A549 (cell line): ENCODE data around the gene BCL2L1. TPM values are rescaled to one million over a fixed set of nuclear protein-coding genes. Genes with fewer than 3 reads are reported as not detected.
A peak's percentile ranks its signal among the peaks of the same experiment; 100 is the strongest.
"Not testable (repeated sequence)": the region's sequence is repeated elsewhere in the genome, so short reads cannot be mapped to it uniquely, and the experiment has no call there.

Source experiments
- ATAC-seq, 2 experiments: fragments of 200-7000 bp in 1 of 2; fragments of >200 bp in 1 of 2; cut with Nextera tagmentation in 1 of 2; cut with Tn5 transposase in 1 of 2; 3 replicates each; pipeline versions ENCODE4 v1.8.0 to v1.9.1; 2018 to 2020; ENCODE audit warnings: mild to moderate bottlenecking in 1 of 2, moderate library complexity in 1 of 2
- CTCF ChIA-PET: fragments of 300-600 bp; sonication (Branson Sonifier 250); formaldehyde crosslinking; extraction: SDS; loops from one replicate; lab custom pipeline; 2021; ENCODE audit warnings: antibody characterized with exemption, inconsistent platforms; lab: Yijun Ruan, JAX
- POLR2A ChIA-PET: fragments of 350-600 bp; formaldehyde crosslinking; extraction: SDS; loops from one replicate; lab custom pipeline; 2021; ENCODE audit warnings: antibody characterized with exemption, inconsistent platforms; lab: Yijun Ruan, JAX
- DNase-seq, 2 experiments: peaks; one replicate each; pipeline versions ENCODE4 v3.0.0 to v3.0.0-alpha.2; 2011 to 2016; ENCODE audit warnings: low read depth in 1 of 2, low spot score in 1 of 2
- FAIRE-seq: peaks from 2 replicates; lab custom pipeline; 2011; peaks lifted over from hg19 to GRCh38; lab: Jason Lieb, UNC
- H3K27ac ChIP-seq, 2 experiments: fragments of >200 bp; sonication (Bioruptor Twin); formaldehyde crosslinking; 3 replicates each; pipeline ENCODE4 v1.5.1; 2016 to 2017
- H3K4me1 ChIP-seq: fragments of >200 bp; sonication (Bioruptor Twin); formaldehyde crosslinking; 3 replicates; pipeline ENCODE4 v1.6.1; 2016
- H3K4me2 ChIP-seq: fragments of >200 bp; sonication (Bioruptor Twin); formaldehyde crosslinking; 3 replicates; pipeline ENCODE4 v1.6.1; 2016
- H3K4me3 ChIP-seq: fragments of >200 bp; sonication (Bioruptor Twin); formaldehyde crosslinking; 3 replicates; pipeline ENCODE4 v1.5.1; 2016
- H3K9me3 ChIP-seq: fragments of >200 bp; sonication (Bioruptor Twin); formaldehyde crosslinking; 3 replicates; pipeline ENCODE4 v1.6.1; 2016
- CBX2 ChIP-seq: fragments of 200-600 bp; sonication (generic); IDR thresholded peaks from 2 replicates; pipeline ENCODE4 v1.6.1; 2016; ENCODE audit warnings: low read depth, mild to moderate bottlenecking, borderline replicate concordance
- CEBPB ChIP-seq, 2 experiments: fragments of >200 bp in 1 of 2; sonication (Bioruptor Twin) in 1 of 2; formaldehyde crosslinking in 1 of 2; IDR thresholded peaks; 2 replicates each; pipeline ENCODE4 v1.6.1; 2012 to 2016
- CHD2 ChIP-seq: fragments of 150-350 bp; IDR thresholded peaks from 2 replicates; pipeline ENCODE4 v1.6.1; 2014; ENCODE audit warnings: low read length; ENCODE audit not compliant: partially characterized antibody
- CHD4 ChIP-seq: fragments of 200-600 bp; sonication (generic); IDR thresholded peaks from 2 replicates; pipeline ENCODE4 v1.6.1; 2016; ENCODE audit warnings: antibody characterized with exemption, mild to moderate bottlenecking, borderline replicate concordance
- CTCF ChIP-seq: fragments of >200 bp; sonication (Bioruptor Twin); formaldehyde crosslinking; IDR thresholded peaks from 3 replicates; pipeline ENCODE4 v1.5.1; 2016
- FOSB ChIP-seq: fragments of 250-450 bp; sonication (Bioruptor Pico); IDR thresholded peaks from 2 replicates; pipeline ENCODE4 v1.5.0; 2020; ENCODE audit warnings: mild to moderate bottlenecking, moderate library complexity
- FOSL2 ChIP-seq, 2 experiments: fragments of 450-650 bp in 1 of 2; fragments of >200 bp in 1 of 2; sonication (Bioruptor Twin) in 1 of 2; formaldehyde crosslinking; IDR thresholded peaks; 2 replicates each; pipeline versions ENCODE4 v1.5.0 to v1.6.1; 2016 to 2020; ENCODE audit warnings: mild to moderate bottlenecking in 1 of 2, moderate library complexity in 1 of 2
- HDAC2 ChIP-seq: fragments of 200-600 bp; sonication (generic); IDR thresholded peaks from 2 replicates; pipeline ENCODE4 v1.6.1; 2016
- HOXB13 ChIP-seq: fragments of 250-450 bp; sonication (Bioruptor Pico); IDR thresholded peaks from 2 replicates; pipeline ENCODE4 v1.5.0; 2020; ENCODE audit warnings: low read depth, mild to moderate bottlenecking, moderate library complexity
- HOXB5 ChIP-seq: fragments of 250-450 bp; sonication (Bioruptor Pico); IDR thresholded peaks from 2 replicates; pipeline ENCODE4 v1.5.0; 2020; ENCODE audit warnings: mild to moderate bottlenecking, moderate library complexity
- JUN ChIP-seq, 2 experiments: fragments of >200 bp; sonication (Bioruptor Twin); formaldehyde crosslinking; IDR thresholded peaks; 2 replicates in 1 of 2; 3 replicates in 1 of 2; pipeline ENCODE4 v1.6.1; 2016 to 2017
- KDM1A ChIP-seq: fragments of 200-600 bp; sonication (generic); IDR thresholded peaks from 2 replicates; pipeline ENCODE4 v1.6.1; 2016; ENCODE audit warnings: low read depth, mild to moderate bottlenecking
- NPAS2 ChIP-seq: fragments of 250-450 bp; sonication (Bioruptor Pico); IDR thresholded peaks from 2 replicates; pipeline ENCODE4 v1.8.0; 2022; ENCODE audit warnings: mild to moderate bottlenecking, moderate library complexity, borderline replicate concordance
- NR3C1 ChIP-seq: fragments of >200 bp; sonication (Bioruptor Twin); formaldehyde crosslinking; IDR thresholded peaks from 3 replicates; pipeline ENCODE4 v1.6.1; 2017
- PHF8 ChIP-seq: fragments of 200-600 bp; sonication (generic); IDR thresholded peaks from 2 replicates; pipeline ENCODE4 v1.6.1; 2016; ENCODE audit warnings: low read depth, mild to moderate bottlenecking, antibody characterized with exemption, moderate library complexity, borderline replicate concordance
- POLR2A ChIP-seq: IDR thresholded peaks from 2 replicates; pipeline ENCODE4 v1.6.1; 2012; ENCODE audit warnings: mild to moderate bottlenecking, low read length
- RFX5 ChIP-seq: fragments of 450-650 bp; IDR thresholded peaks from 2 replicates; pipeline ENCODE4 v1.7.1; 2014; ENCODE audit warnings: antibody characterized with exemption, mild to moderate bottlenecking, moderate library complexity
- RNF2 ChIP-seq: fragments of 200-600 bp; sonication (generic); IDR thresholded peaks from 2 replicates; pipeline ENCODE4 v1.6.1; 2016; ENCODE audit warnings: low read depth, mild to moderate bottlenecking, antibody characterized with exemption, moderate library complexity, borderline replicate concordance
- SREBF2 ChIP-seq: fragments of 450-650 bp; IDR thresholded peaks from 2 replicates; pipeline ENCODE4 v1.6.1; 2014; ENCODE audit warnings: mild to moderate bottlenecking, moderate library complexity
- ZFP36 ChIP-seq: fragments of 450-650 bp; IDR thresholded peaks from 2 replicates; pipeline ENCODE4 v1.6.1; 2014; ENCODE audit warnings: borderline replicate concordance; ENCODE audit not compliant: partially characterized antibody
- WGBS: methylation state at CpG from one replicate; pipeline ENCODE4 v1.1.6; 2017; ENCODE audit errors: missing lambda C conversion rate; 5-methylcytosine and 5-hydroxymethylcytosine counted together
- polyA plus RNA-seq, 4 experiments: library from polyadenylated mRNA; depleted of rRNA in 3 of 4; stranded (reverse); fragments of >200 nt; fragmentation: RNase III in 1 of 4; extraction: RNeasy Plus Mini Kit Qiagen cat#74134 plus additional on column Dnase treatment in 1 of 4; gene quantifications; 2 replicates in 3 of 4; 3 replicates in 1 of 4; pipeline ENCODE4 v1.2.3, GENCODE V29; 2011 to 2017
- TF ChIP-seq, protein P1 (sequence below): fragments of 200-600 bp; sonication (generic); IDR thresholded peaks from 2 replicates; pipeline ENCODE4 v1.6.1; 2016; ENCODE audit warnings: antibody characterized with exemption, mild to moderate bottlenecking, moderate library complexity
- TF ChIP-seq, protein P2 (sequence below): fragments of >200 bp; sonication (Bioruptor Twin); formaldehyde crosslinking; IDR thresholded peaks from 2 replicates; pipeline ENCODE4 v1.6.1; 2016
- TF ChIP-seq, protein P3 (sequence below): fragments of 450-650 bp; IDR thresholded peaks from 2 replicates; pipeline ENCODE4 v1.6.1; 2014; ENCODE audit warnings: antibody characterized with exemption

BCL2L1 gene
- polyA plus RNA-seq, 2 of the 4 experiments (the other 2 are of a cell fraction) = 154 to 178 TPM

GRCh38 chr20:31653561-31653960 lies 69.1 kb downstream of the BCL2L1 start:
- Histone ChIP-seq H3K4me2 (no peak overlapping the region), H3K27ac (no peak overlapping the region), H3K4me3 (no peak overlapping the region), H3K4me1 (0 out of 3 replicates have a peak, but pooled peaks cover 5% of the 10 kb centered on the region), H3K9me3 (no peaks in the 10 kb centered on the region)
- ChIA-PET POLR2A (no interaction called here), CTCF (interaction anchor here (1.1 to 16.4 kb wide), 7 partner anchors 9 to 95 kb away, joined by 4 to 489 read pairs (median 7); partner anchors contain the start of gene BCL2L1)
- DNase-seq (no peak), ATAC-seq (peak; percentile 25 to 62; a peak in 4 of 6 replicates), FAIRE-seq (no peak)
- TF ChIP-seq, protein P1, sequence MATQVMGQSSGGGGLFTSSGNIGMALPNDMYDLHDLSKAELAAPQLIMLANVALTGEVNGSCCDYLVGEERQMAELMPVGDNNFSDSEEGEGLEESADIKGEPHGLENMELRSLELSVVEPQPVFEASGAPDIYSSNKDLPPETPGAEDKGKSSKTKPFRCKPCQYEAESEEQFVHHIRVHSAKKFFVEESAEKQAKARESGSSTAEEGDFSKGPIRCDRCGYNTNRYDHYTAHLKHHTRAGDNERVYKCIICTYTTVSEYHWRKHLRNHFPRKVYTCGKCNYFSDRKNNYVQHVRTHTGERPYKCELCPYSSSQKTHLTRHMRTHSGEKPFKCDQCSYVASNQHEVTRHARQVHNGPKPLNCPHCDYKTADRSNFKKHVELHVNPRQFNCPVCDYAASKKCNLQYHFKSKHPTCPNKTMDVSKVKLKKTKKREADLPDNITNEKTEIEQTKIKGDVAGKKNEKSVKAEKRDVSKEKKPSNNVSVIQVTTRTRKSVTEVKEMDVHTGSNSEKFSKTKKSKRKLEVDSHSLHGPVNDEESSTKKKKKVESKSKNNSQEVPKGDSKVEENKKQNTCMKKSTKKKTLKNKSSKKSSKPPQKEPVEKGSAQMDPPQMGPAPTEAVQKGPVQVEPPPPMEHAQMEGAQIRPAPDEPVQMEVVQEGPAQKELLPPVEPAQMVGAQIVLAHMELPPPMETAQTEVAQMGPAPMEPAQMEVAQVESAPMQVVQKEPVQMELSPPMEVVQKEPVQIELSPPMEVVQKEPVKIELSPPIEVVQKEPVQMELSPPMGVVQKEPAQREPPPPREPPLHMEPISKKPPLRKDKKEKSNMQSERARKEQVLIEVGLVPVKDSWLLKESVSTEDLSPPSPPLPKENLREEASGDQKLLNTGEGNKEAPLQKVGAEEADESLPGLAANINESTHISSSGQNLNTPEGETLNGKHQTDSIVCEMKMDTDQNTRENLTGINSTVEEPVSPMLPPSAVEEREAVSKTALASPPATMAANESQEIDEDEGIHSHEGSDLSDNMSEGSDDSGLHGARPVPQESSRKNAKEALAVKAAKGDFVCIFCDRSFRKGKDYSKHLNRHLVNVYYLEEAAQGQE = no peak
- TF ChIP-seq CEBPB (IDR thresholded peaks at IDR 0.05) = no peak
- no peak for TF ChIP-seq FOSL2 (IDR thresholded peaks at IDR 0.05)
- no peak for TF ChIP-seq FOSL2 (CRISPR knock-in tag; IDR thresholded peaks at IDR 0.05)
- 65% methylated on average over 5 of the region's 5 CpGs for WGBS

DNA sequence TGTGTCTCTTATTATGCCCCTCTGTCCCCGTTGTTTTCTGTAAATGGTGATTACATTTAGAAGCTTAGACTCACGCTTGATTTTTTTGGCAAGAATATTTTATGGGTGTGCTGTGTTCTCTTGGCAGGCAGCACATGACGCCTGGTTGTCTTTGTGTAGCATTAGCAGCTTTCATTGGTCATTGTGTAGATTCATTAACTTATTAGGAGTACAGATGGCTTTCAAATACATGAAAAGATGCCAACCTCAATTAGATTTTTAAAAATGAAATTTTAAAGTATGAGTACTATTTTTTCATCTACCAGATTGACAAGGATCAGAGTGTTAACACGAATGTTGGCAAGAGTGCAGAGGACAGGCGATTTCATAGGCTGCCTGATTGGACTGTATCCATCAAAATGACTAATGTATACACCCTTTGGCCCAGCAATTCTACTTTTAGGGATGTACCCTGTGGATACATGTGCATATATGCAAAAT lies 69.7 kb downstream of the BCL2L1 start:
- WGBS = 47% methylated on average over 5 of the region's 5 CpGs
- CTCF ChIA-PET = interaction anchor here (1.2 to 16.4 kb wide), 5 partner anchors 8 to 66 kb away, joined by 5 to 489 read pairs (median 54); partner anchors contain the start of gene BCL2L1
- H3K27ac ChIP-seq = no peak overlapping the region
- no peak overlapping the region for H3K4me2 ChIP-seq
- H3K4me1 ChIP-seq = 0 out of 3 replicates have a peak, but pooled peaks cover 5% of the 10 kb centered on the region
- DNase-seq (no peak), FAIRE-seq (no peak), ATAC-seq (peak; percentile 29 to 64; a peak in 5 of 6 replicates)
- H3K9me3 ChIP-seq = no peaks in the 10 kb centered on the region
- no peak overlapping the region for H3K4me3 ChIP-seq
- POLR2A ChIA-PET = no interaction called here
- TF ChIP-seq KDM1A = no peak
- TF ChIP-seq RFX5 = no peak
- no peak for TF ChIP-seq CBX2
- no peak for TF ChIP-seq POLR2A
- no peak for TF ChIP-seq SREBF2
- TF ChIP-seq CHD4 = no peak
- no peak for TF ChIP-seq FOSB (CRISPR knock-in tag)
- no peak for TF ChIP-seq PHF8
- no peak for TF ChIP-seq FOSL2 (IDR thresholded peaks at IDR 0.05)
- no peak for TF ChIP-seq FOSL2 (CRISPR knock-in tag; IDR thresholded peaks at IDR 0.05)

- 78% methylated on average over 3 of the region's 3 CpGs for WGBS
- H3K4me1 ChIP-seq, H3K4me3 ChIP-seq, H3K9me3 ChIP-seq, H3K4me2 ChIP-seq, ATAC-seq, H3K27ac ChIP-seq, POLR2A ChIA-PET, DNase-seq, FAIRE-seq: not testable (repeated sequence)
- CTCF ChIA-PET = interaction anchor here (0.7 to 11.8 kb wide), 6 partner anchors 13 to 75 kb away, joined by 4 to 68 read pairs (median 22); partner anchors contain the start of gene BCL2L1
These were observed 74.6 kb downstream of the BCL2L1 start for GRCh38 chr20:31648104-31648503.

GRCh38 chr20:31644701-31645100 lies 78.0 kb downstream of the BCL2L1 start:
- Histone ChIP-seq H3K27ac (no peak overlapping the region), H3K4me2 (no peak overlapping the region), H3K4me3 (no peak overlapping the region), H3K4me1 (no peaks in the 10 kb centered on the region), H3K9me3 (no peaks in the 10 kb centered on the region)
- CTCF ChIA-PET = interaction anchor here (0.6 to 14.5 kb wide), 9 partner anchors 8 to 92 kb away, joined by 3 to 197 read pairs (median 5); partner anchors contain the start of gene BCL2L1
- DNase-seq (no peak), FAIRE-seq (no peak), ATAC-seq (peak in 1 of 2 experiments; percentile 51; a peak in 3 of 6 replicates)
- POLR2A ChIA-PET = interaction anchor here (1.1 kb wide), 1 partner anchor 79 kb away, joined by 3 read pairs; no protein-coding TSS in a partner anchor
- TF ChIP-seq CHD4 (no peak), CHD2 (no peak), NPAS2 (CRISPR knock-in tag) (no peak), SREBF2 (no peak), CTCF (no peak), FOSB (CRISPR knock-in tag) (no peak), HDAC2 (no peak), HOXB13 (CRISPR knock-in tag) (no peak), HOXB5 (CRISPR knock-in tag) (no peak), ZFP36 (no peak), NR3C1 (no peak), RNF2 (no peak), JUN (IDR thresholded peaks at IDR 0.05) (no peak)
- TF ChIP-seq, protein P2, sequence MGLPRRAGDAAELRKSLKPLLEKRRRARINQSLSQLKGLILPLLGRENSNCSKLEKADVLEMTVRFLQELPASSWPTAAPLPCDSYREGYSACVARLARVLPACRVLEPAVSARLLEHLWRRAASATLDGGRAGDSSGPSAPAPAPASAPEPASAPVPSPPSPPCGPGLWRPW = no peak
- TF ChIP-seq, protein P3, sequence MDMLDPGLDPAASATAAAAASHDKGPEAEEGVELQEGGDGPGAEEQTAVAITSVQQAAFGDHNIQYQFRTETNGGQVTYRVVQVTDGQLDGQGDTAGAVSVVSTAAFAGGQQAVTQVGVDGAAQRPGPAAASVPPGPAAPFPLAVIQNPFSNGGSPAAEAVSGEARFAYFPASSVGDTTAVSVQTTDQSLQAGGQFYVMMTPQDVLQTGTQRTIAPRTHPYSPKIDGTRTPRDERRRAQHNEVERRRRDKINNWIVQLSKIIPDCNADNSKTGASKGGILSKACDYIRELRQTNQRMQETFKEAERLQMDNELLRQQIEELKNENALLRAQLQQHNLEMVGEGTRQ = no peak
- 75% methylated on average over 8 of the region's 8 CpGs for WGBS
